NB4 (cell line): ENCODE measurements around the gene HLF.

ENCODE experiments used
- TF ChIP-seq, protein P1 (sequence below): IDR thresholded peaks from one replicate; pipeline ENCODE4 v1.5.1; 2012; ENCODE audit warnings: low read depth, low read length
- TF ChIP-seq, protein P2 (sequence below): IDR thresholded peaks from 2 replicates; pipeline ENCODE4 v1.6.1; 2011; ENCODE audit warnings: low read depth, low read length

DNA sequence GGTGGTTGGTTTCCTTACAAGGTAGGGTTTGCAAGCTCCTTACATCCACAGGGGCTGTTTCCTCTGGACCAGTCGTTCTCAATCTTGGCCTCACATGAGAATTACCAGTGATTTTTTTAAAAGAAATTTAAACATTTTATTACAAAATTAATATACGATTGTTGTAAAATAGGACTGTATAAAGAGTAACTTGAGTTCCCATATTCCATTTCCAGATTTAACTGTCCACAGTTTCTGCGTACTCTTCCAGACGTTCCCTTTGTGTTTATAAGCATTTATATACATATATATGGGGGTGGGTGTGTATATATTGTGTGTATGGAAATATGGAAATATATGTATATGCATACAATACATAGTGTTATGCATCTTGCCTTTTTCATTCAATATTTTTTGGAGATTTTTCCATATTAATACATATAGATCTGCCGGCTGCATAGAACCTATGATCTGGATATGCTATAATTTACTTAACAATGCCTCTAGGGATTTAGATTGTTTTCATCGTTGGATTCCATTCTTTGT lies 31.5 kb downstream of the HLF start:
- TF ChIP-seq, protein P1, sequence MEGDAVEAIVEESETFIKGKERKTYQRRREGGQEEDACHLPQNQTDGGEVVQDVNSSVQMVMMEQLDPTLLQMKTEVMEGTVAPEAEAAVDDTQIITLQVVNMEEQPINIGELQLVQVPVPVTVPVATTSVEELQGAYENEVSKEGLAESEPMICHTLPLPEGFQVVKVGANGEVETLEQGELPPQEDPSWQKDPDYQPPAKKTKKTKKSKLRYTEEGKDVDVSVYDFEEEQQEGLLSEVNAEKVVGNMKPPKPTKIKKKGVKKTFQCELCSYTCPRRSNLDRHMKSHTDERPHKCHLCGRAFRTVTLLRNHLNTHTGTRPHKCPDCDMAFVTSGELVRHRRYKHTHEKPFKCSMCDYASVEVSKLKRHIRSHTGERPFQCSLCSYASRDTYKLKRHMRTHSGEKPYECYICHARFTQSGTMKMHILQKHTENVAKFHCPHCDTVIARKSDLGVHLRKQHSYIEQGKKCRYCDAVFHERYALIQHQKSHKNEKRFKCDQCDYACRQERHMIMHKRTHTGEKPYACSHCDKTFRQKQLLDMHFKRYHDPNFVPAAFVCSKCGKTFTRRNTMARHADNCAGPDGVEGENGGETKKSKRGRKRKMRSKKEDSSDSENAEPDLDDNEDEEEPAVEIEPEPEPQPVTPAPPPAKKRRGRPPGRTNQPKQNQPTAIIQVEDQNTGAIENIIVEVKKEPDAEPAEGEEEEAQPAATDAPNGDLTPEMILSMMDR, result no peak
- TF ChIP-seq, protein P2, sequence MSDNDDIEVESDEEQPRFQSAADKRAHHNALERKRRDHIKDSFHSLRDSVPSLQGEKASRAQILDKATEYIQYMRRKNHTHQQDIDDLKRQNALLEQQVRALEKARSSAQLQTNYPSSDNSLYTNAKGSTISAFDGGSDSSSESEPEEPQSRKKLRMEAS, result no peak
